Fibroblast of villous mesenchyme (primary cell): ENCODE results near the gene VAV3. TPM values are rescaled to one million over a fixed set of nuclear protein-coding genes. Genes with fewer than 3 reads are reported as not detected.

Experiments used
- DNase-seq: peaks from one replicate; pipeline ENCODE4 v3.0.0-alpha.2; 2010; ENCODE audit warnings: low read depth
- H3K4me3 ChIP-seq: 2 replicates; pipeline ENCODE4 v1.5.1; 2011; ENCODE audit warnings: low read depth, mild to moderate bottlenecking, low read length
- CTCF ChIP-seq: IDR thresholded peaks from 2 replicates; pipeline ENCODE4 v1.5.1; 2012; ENCODE audit warnings: low read depth, mild to moderate bottlenecking, low read length; ENCODE audit not compliant: insufficient read depth
- total RNA-seq: library from RNA; depleted of rRNA; stranded (reverse); fragments of >200 nt; gene quantifications from 2 replicates; pipeline ENCODE4 v1.2.3, GENCODE V29; 2012

VAV3 gene
- total RNA-seq, 1 donor: 0.43 TPM

- no peak for TF ChIP-seq CTCF
- no peak overlapping the region for H3K4me3 ChIP-seq
- DNase-seq: no peak
Observed at GRCh38 chr1:107949467-107950253, 15.3 kb downstream of the VAV3 start.

GRCh38 chr1:107946794-107947193 is 18.2 kb downstream of the VAV3 start:
- no peak for DNase-seq
- no peak overlapping the region for H3K4me3 ChIP-seq
- TF ChIP-seq CTCF: no peak

GRCh38 chr1:107943694-107944093 is 21.3 kb downstream of the VAV3 start:
- H3K4me3 ChIP-seq: no peak overlapping the region
- no peak for DNase-seq
- no peak for TF ChIP-seq CTCF

GRCh38 chr1:107942814-107943213 is 22.2 kb downstream of the VAV3 start:
- no peak for TF ChIP-seq CTCF
- DNase-seq: no peak
- no peak overlapping the region for H3K4me3 ChIP-seq

GRCh38 chr1:107941531-107941930 is 23.4 kb downstream of the VAV3 start:
- no peak for DNase-seq
- no peak for TF ChIP-seq CTCF
- no peak overlapping the region for H3K4me3 ChIP-seq

GRCh38 chr1:107941123-107941522 is 23.9 kb downstream of the VAV3 start:
- H3K4me3 ChIP-seq: no peak overlapping the region
- TF ChIP-seq CTCF: no peak
- DNase-seq: peak; percentile 69

- no peak for TF ChIP-seq CTCF
- no peak overlapping the region for H3K4me3 ChIP-seq
- DNase-seq: no peak
Observed at GRCh38 chr1:107940701-107941100, 24.3 kb downstream of the VAV3 start.
